H1 (cell line): ENCODE data around the gene ELMO2. TPM values are rescaled to one million over a fixed set of nuclear protein-coding genes. Genes with fewer than 3 reads are reported as not detected.

ENCODE experiments used
- CTCF ChIA-PET: fragments of 300-600 bp; sonication (Branson Sonifier 250); formaldehyde crosslinking; loops from one replicate; lab custom pipeline; 2021; ENCODE audit not compliant: partially characterized antibody; lab: Charles Lee
- POLR2A ChIA-PET: fragments of 300-600 bp; sonication (Branson Sonifier 250); formaldehyde crosslinking; loops from one replicate; lab custom pipeline; 2021; ENCODE audit warnings: inconsistent platforms; ENCODE audit not compliant: partially characterized antibody; lab: Charles Lee
- DNase-seq, 2 experiments: peaks; one replicate each; pipeline versions ENCODE4 v3.0.0 to v3.0.0-alpha.2; 2010 to 2022; ENCODE audit warnings: low spot score in 2 of 2, low read depth in 1 of 2, mixed read lengths in 1 of 2
- FAIRE-seq: peaks from 2 replicates; lab custom pipeline; 2011; peaks lifted over from hg19 to GRCh38; lab: Jason Lieb, UNC
- H2AFZ ChIP-seq: 2 replicates; pipeline ENCODE4 v1.8.1; 2012; ENCODE audit warnings: low read length, inconsistent platforms
- H2AK5ac ChIP-seq: 2 replicates; pipeline ENCODE4 v1.6.1; 2013; ENCODE audit warnings: low read depth, low read length
- H2BK120ac ChIP-seq: replicated peaks from 2 replicates; pipeline ENCODE3; 2013; ENCODE audit warnings: low read depth, low read length, inconsistent platforms
- H2BK12ac ChIP-seq: 2 replicates; pipeline ENCODE4 v1.6.1; 2013; ENCODE audit warnings: low read depth, low read length
- H2BK15ac ChIP-seq: 2 replicates; pipeline ENCODE4 v1.6.1; 2013; ENCODE audit warnings: low read length
- H2BK20ac ChIP-seq: 2 replicates; pipeline ENCODE4 v1.6.1; 2013; ENCODE audit warnings: low read length
- H2BK5ac ChIP-seq: 2 replicates; pipeline ENCODE4 v1.6.1; 2013; ENCODE audit warnings: low read depth, low read length
- H3K14ac ChIP-seq: 2 replicates; pipeline ENCODE4 v1.6.1; 2013; ENCODE audit warnings: inconsistent platforms; ENCODE audit not compliant: insufficient read length
- H3K18ac ChIP-seq: 2 replicates; pipeline ENCODE4 v1.6.1; 2013; ENCODE audit warnings: low read length; ENCODE audit errors: extremely low read depth
- H3K23ac ChIP-seq: 2 replicates; pipeline ENCODE4 v1.6.1; 2013; ENCODE audit warnings: inconsistent platforms; ENCODE audit not compliant: insufficient read length
- H3K23me2 ChIP-seq: 2 replicates; pipeline ENCODE4 v1.6.1; 2013; ENCODE audit warnings: low read depth, low read length
- H3K27ac ChIP-seq: 2 replicates; pipeline ENCODE4 v1.6.1; 2011; ENCODE audit warnings: low read depth, low read length, inconsistent platforms
- H3K27me3 ChIP-seq, 4 experiments: replicated peaks in 1 of 4; 1 replicate in 1 of 4; 2 replicates in 3 of 4; pipeline versions ENCODE4 v1.6.1 to v1.8.1; 2011 to 2013; ENCODE audit warnings: low read length in 3 of 4, mild to moderate bottlenecking in 3 of 4, inconsistent platforms in 2 of 4, mixed read lengths in 2 of 4, moderate library complexity in 1 of 4; ENCODE audit not compliant: control insufficient read depth in 3 of 4, insufficient read depth in 3 of 4; ENCODE audit errors: extremely low read depth in 1 of 4
- H3K36me3 ChIP-seq, 4 experiments: 2 replicates each; pipeline versions ENCODE4 v1.6.1 to v1.8.1; 2011 to 2013; ENCODE audit warnings: mild to moderate bottlenecking in 4 of 4, low read length in 3 of 4, moderate library complexity in 2 of 4, control low read depth in 1 of 4, inconsistent platforms in 1 of 4; ENCODE audit not compliant: insufficient read depth in 4 of 4, control insufficient read depth in 2 of 4
- H3K4ac ChIP-seq: replicated peaks from 2 replicates; pipeline ENCODE3; 2013; ENCODE audit warnings: low read length, low read depth, mixed read lengths, inconsistent platforms; ENCODE audit not compliant: insufficient read length
- H3K4me1 ChIP-seq, 4 experiments: replicated peaks in 1 of 4; 1 replicate in 1 of 4; 2 replicates in 3 of 4; pipeline versions ENCODE4 v1.6.1 to v1.8.1; 2011 to 2013; ENCODE audit warnings: low read length in 3 of 4, inconsistent platforms in 2 of 4, mixed read lengths in 1 of 4; ENCODE audit not compliant: insufficient read depth in 4 of 4, control insufficient read depth in 3 of 4
- H3K4me2 ChIP-seq, 2 experiments: 2 replicates each; pipeline versions ENCODE4 v1.6.1 to v1.8.1; 2011 to 2013; ENCODE audit warnings: low read depth in 2 of 2, low read length in 2 of 2, control low read depth in 1 of 2, inconsistent platforms in 1 of 2, mild to moderate bottlenecking in 1 of 2; ENCODE audit not compliant: insufficient read depth in 1 of 2
- H3K4me3 ChIP-seq, 4 experiments: fragments of 200-600, 300-600 bp in 1 of 4; sonication (generic), shearing (Covaris generic), sonication (Bioruptor Twin) in 1 of 4; 2 replicates each; pipeline versions ENCODE4 v1.5.1 to v1.8.1; 2011 to 2016; ENCODE audit warnings: low read length in 4 of 4, low read depth in 3 of 4, control low read depth in 2 of 4, inconsistent platforms in 2 of 4, mild to moderate bottlenecking in 2 of 4, mixed read lengths in 1 of 4, moderate library complexity in 1 of 4; ENCODE audit not compliant: insufficient read depth in 2 of 4; ENCODE audit errors: extremely low read depth in 1 of 4
- H3K56ac ChIP-seq: replicated peaks from 2 replicates; pipeline ENCODE3; 2013; ENCODE audit warnings: low read depth, mild to moderate bottlenecking, mixed read lengths, low read length, inconsistent platforms; ENCODE audit not compliant: insufficient read length
- H3K79me1 ChIP-seq: 2 replicates; pipeline ENCODE4 v1.6.1; 2013; ENCODE audit warnings: low read depth, low read length, control low read depth
- H3K79me2 ChIP-seq, 2 experiments: 2 replicates each; pipeline versions ENCODE4 v1.6.1 to v1.8.1; 2012 to 2013; ENCODE audit warnings: low read length in 2 of 2, mild to moderate bottlenecking in 2 of 2, inconsistent platforms in 1 of 2; ENCODE audit not compliant: insufficient read depth in 2 of 2, control insufficient read depth in 1 of 2
- H3K9ac ChIP-seq, 4 experiments: replicated peaks in 1 of 4; 1 replicate in 1 of 4; 2 replicates in 3 of 4; pipeline versions ENCODE4 v1.6.1 to v1.8.1; 2011 to 2013; ENCODE audit warnings: low read depth in 3 of 4, low read length in 3 of 4, control low read depth in 2 of 4, mild to moderate bottlenecking in 2 of 4, moderate library complexity in 2 of 4, inconsistent platforms in 1 of 4; ENCODE audit errors: extremely low read depth in 1 of 4
- H3K9me3 ChIP-seq, 2 experiments: 2 replicates each; pipeline versions ENCODE4 v1.6.1 to v1.8.1; 2012 to 2013; ENCODE audit warnings: mild to moderate bottlenecking in 2 of 2, moderate library complexity in 2 of 2, control low read depth in 1 of 2, inconsistent platforms in 1 of 2, low read depth in 1 of 2, low read length in 1 of 2, mixed read lengths in 1 of 2; ENCODE audit not compliant: insufficient read depth in 2 of 2
- H4K20me1 ChIP-seq, 2 experiments: replicated peaks in 1 of 2; 2 replicates each; pipeline versions ENCODE3 to v1.8.1; 2011 to 2013; ENCODE audit warnings: inconsistent platforms in 2 of 2, low read length in 2 of 2, mild to moderate bottlenecking in 1 of 2; ENCODE audit not compliant: insufficient read depth in 2 of 2, control insufficient read depth in 1 of 2
- H4K5ac ChIP-seq: 2 replicates; pipeline ENCODE4 v1.6.1; 2013; ENCODE audit warnings: low read length, low read depth, mixed read lengths, inconsistent platforms; ENCODE audit not compliant: insufficient read length
- H4K8ac ChIP-seq: 2 replicates; pipeline ENCODE4 v1.8.0; 2013; ENCODE audit warnings: mild to moderate bottlenecking, moderate library complexity, low read length, inconsistent platforms; ENCODE audit not compliant: insufficient read depth; ENCODE audit errors: extremely low read depth
- H4K91ac ChIP-seq: replicated peaks from 2 replicates; pipeline ENCODE3; 2013; ENCODE audit warnings: low read length, mixed read lengths, inconsistent platforms; ENCODE audit not compliant: insufficient read length
- BCL11A ChIP-seq, 2 experiments: IDR thresholded peaks; one replicate each; pipeline ENCODE4 v1.6.1; 2011; ENCODE audit warnings: low read depth in 2 of 2, low read length in 2 of 2, mild to moderate bottlenecking in 2 of 2
- FOSL1 ChIP-seq: IDR thresholded peaks from 2 replicates; pipeline ENCODE4 v1.6.1; 2011; ENCODE audit warnings: mild to moderate bottlenecking, low read depth, low read length, moderate library complexity; ENCODE audit not compliant: insufficient read depth
- GTF2F1 ChIP-seq: IDR thresholded peaks from 2 replicates; pipeline ENCODE4 v1.6.1; 2012; ENCODE audit warnings: low read depth, low read length, improper control_type of control experiment, borderline replicate concordance
- JUND ChIP-seq: IDR thresholded peaks from 2 replicates; pipeline ENCODE4 v1.6.1; 2011; ENCODE audit warnings: mild to moderate bottlenecking, improper control_type of control experiment, low read length
- MAFK ChIP-seq: IDR thresholded peaks from 2 replicates; pipeline ENCODE4 v1.6.1; 2012; ENCODE audit warnings: low read depth, mild to moderate bottlenecking, improper control_type of control experiment, low read length
- POU5F1 ChIP-seq: IDR thresholded peaks from 2 replicates; pipeline ENCODE4 v1.6.1; 2011; ENCODE audit warnings: low read depth, mild to moderate bottlenecking, low read length, moderate library complexity
- RBBP5 ChIP-seq: IDR thresholded peaks from 2 replicates; pipeline ENCODE4 v1.7.1; 2012; ENCODE audit warnings: low read depth, mild to moderate bottlenecking, inconsistent platforms, low read length, moderate library complexity, borderline replicate concordance
- SP1 ChIP-seq: IDR thresholded peaks from 2 replicates; pipeline ENCODE4 v1.6.1; 2011; ENCODE audit warnings: low read depth, low read length
- TBP ChIP-seq: IDR thresholded peaks from 2 replicates; pipeline ENCODE4 v1.6.1; 2011; ENCODE audit warnings: low read depth, low read length, improper control_type of control experiment
- YY1 ChIP-seq: IDR thresholded peaks from 2 replicates; pipeline ENCODE4 v1.6.1; 2011; ENCODE audit warnings: low read depth, mild to moderate bottlenecking, low read length
- ZNF274 ChIP-seq: IDR thresholded peaks from 2 replicates; pipeline ENCODE4 v1.7.0; 2012; ENCODE audit warnings: low read length, borderline replicate concordance; ENCODE audit errors: extremely low read depth
- WGBS, 2 experiments: shearing (Covaris generic) in 1 of 2; methylation state at CpG; one replicate each; pipeline versions ENCODE4 v1.1.6 to v1.1.7; 2013 to 2015; ENCODE audit warnings: low lambda C conversion rate in 2 of 2, mixed read lengths in 2 of 2, inconsistent platforms in 1 of 2, low coverage in 1 of 2, missing lambda C conversion rate in 1 of 2; ENCODE audit not compliant: insufficient replicate concordance in 2 of 2, insufficient coverage in 1 of 2, insufficient read length in 1 of 2; ENCODE audit errors: extremely low coverage in 1 of 2, missing lambda C conversion rate in 1 of 2; 5-methylcytosine and 5-hydroxymethylcytosine counted together
- polyA plus RNA-seq, 7 experiments: library from polyadenylated mRNA; depleted of rRNA in 3 of 7; stranded (reverse) in 5 of 7; unstranded in 2 of 7; fragments of >200 nt in 5 of 7; fragments of 200-250 nt in 2 of 7; gene quantifications; 1 replicate in 5 of 7; 2 replicates in 1 of 7; 4 replicates in 1 of 7; pipeline versions ENCODE4 v1.2.1 to v1.2.3, GENCODE V29; 2011 to 2013; ENCODE audit warnings: missing spikeins in 2 of 7, mixed read lengths in 2 of 7
- total RNA-seq: library from RNA; stranded (reverse); fragmentation: NEBNext Ultra II Directional; extraction: Animal tissue kit (Norgen Biotek cat#: 25700); gene quantifications from 2 replicates; pipeline ENCODE4 v1.2.1, GENCODE V29; 2021

ELMO2 gene
- total and polyA plus RNA-seq, 2 of the 8 experiments (the other 6 are each of a cell fraction or from before 2014, with no cell fraction given) = 34.3 to 39.7 TPM

DNA sequence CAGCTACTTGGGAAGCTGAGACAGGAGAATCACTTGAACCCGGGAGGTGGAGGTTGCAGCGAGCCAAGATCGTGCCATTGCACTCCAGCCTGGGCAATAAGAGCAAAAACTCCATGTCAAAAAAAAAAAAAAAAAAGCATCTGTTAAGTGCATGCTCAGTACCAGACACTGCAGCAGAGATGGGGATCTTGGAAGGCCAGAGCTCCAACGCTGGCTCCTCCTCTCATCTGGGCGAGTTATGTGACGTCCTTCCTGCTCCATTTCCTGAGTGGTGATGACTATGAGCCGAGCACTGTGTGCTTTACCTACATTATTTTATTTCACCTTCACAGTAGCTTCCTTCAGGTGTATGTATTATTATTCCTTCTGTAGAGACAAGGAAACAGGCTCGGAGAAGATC is 59.6 kb downstream of the ELMO2 start:
- Histone ChIP-seq H3K27ac (no peak overlapping the region), H3K4me2 (no peak overlapping the region), H3K4me1 (peaks cover 0 to 28% (median 19%) of the 10 kb centered on the region in 4 experiments; a peak in 6 of 7 replicates), H3K14ac (no peak overlapping the region), H2BK20ac (no peak overlapping the region), H2AK5ac (no peak overlapping the region), H4K8ac (no peak overlapping the region), H2BK5ac (no peak overlapping the region), H3K36me3 (0 out of 8 replicates have a peak, but pooled peaks cover 0 to under 1% (median 0%) of the 10 kb centered on the region in 4 experiments), H3K56ac (no peak overlapping the region), H3K79me2 (no peaks in the 10 kb centered on the region), H3K4ac (no peak overlapping the region), H2BK12ac (peak overlapping the region; percentile 68; the same call in 1 of the 2 replicates), H3K9me3 (no peaks in the 10 kb centered on the region), H3K23me2 (peaks cover 4% of the 10 kb centered on the region; the same call in 1 of the 2 replicates), H4K20me1 (peaks cover 7% of the 10 kb centered on the region in 2 experiments), H3K27me3 (peaks cover 0 to 10% (median 6%) of the 10 kb centered on the region in 4 experiments; a peak in 5 of 7 replicates), H4K91ac (no peak overlapping the region), H2AFZ (no peak overlapping the region), H3K9ac (no peak overlapping the region), H2BK120ac (no peak overlapping the region), H3K4me3 (no peak overlapping the region), H3K79me1 (no peaks in the 10 kb centered on the region), H4K5ac (no peak overlapping the region), H3K18ac (no peak overlapping the region), H2BK15ac (no peak overlapping the region), H3K23ac (no peak overlapping the region)
- CTCF ChIA-PET = interaction anchor here (0.5 to 10.9 kb wide), 11 partner anchors 14 to 219 kb away, joined by 3 to 214 read pairs (median 3); partner anchors contain the start of gene CDH22
- POLR2A ChIA-PET = interaction anchor here (1.1 to 2.2 kb wide), 5 partner anchors 9 to 218 kb away, joined by 3 to 10 read pairs (median 3); no protein-coding TSS in a partner anchor
- DNase-seq (no peak), FAIRE-seq (no peak)
- TF ChIP-seq RBBP5 = no peak
- no peak for TF ChIP-seq TBP
- TF ChIP-seq SP1 = no peak
- no peak for TF ChIP-seq JUND
- no peak for TF ChIP-seq ZNF274
- no peak for TF ChIP-seq POU5F1
- no peak for TF ChIP-seq YY1
- TF ChIP-seq MAFK = no peak
- TF ChIP-seq FOSL1 = no peak
- TF ChIP-seq GTF2F1 = no peak
- TF ChIP-seq BCL11A (IDR thresholded peaks at IDR 0.05; ENCODE audit: low read depth in 2 of 2, low read length in 2 of 2) = no peak
- WGBS, 2 experiments = 89% methylated on average over 8 of the region's 8 CpGs; no CpG with 5 or more reads in 1 of the 2 experiments
